ENCODE data around the gene FOXP4. TPM values are rescaled to one million over a fixed set of nuclear protein-coding genes. Genes with fewer than 3 reads are reported as not detected.

The FOXP4 gene
- polyA plus RNA-seq, 1 experiment, result 1.9 TPM

DNA sequence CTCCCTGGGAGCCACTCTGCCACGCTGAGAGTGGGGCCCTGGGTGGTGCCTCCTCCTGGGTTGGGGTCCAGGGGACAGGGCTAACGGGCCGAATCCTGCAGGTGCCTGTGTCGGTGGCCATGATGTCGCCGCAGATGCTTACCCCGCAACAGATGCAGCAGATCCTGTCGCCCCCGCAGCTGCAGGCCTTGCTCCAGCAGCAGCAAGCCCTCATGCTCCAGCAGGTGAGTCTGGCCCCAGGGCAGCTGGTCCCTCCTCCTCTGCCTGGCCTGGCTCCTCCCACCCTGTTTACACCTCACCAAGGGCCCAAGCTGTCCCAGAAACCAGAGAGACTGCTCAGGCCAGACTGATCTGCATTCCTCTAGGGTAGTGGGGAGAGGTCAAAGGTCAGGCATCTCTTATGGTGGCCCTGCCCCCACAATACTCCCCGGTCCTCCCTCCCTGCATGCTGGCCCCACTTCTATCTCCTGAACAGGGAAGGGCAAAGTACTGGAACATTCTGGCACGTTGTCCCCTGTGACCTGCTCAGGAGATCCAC lies 38.6 kb downstream of the FOXP4 start:
- CTCF ChIA-PET, result interaction anchor here (1.0 to 1.4 kb wide), 3 partner anchors 18 to 217 kb away, joined by 3 to 6 read pairs (median 3); no protein-coding TSS in a partner anchor
- POLR2A ChIA-PET, result no interaction called here
- Histone ChIP-seq H3K9me3 (ENCODE audit: control insufficient read depth, insufficient read depth, low read length) (no peaks in the 10 kb centered on the region), H3K27ac (ENCODE audit: low read depth, low read length) (no peak overlapping the region), H3K27me3 (ENCODE audit: control insufficient read depth, insufficient read depth, low read length) (no peaks in the 10 kb centered on the region), H3K4me3 (ENCODE audit: low read depth, low read length) (no peak overlapping the region)
- TF ChIP-seq, protein P1, sequence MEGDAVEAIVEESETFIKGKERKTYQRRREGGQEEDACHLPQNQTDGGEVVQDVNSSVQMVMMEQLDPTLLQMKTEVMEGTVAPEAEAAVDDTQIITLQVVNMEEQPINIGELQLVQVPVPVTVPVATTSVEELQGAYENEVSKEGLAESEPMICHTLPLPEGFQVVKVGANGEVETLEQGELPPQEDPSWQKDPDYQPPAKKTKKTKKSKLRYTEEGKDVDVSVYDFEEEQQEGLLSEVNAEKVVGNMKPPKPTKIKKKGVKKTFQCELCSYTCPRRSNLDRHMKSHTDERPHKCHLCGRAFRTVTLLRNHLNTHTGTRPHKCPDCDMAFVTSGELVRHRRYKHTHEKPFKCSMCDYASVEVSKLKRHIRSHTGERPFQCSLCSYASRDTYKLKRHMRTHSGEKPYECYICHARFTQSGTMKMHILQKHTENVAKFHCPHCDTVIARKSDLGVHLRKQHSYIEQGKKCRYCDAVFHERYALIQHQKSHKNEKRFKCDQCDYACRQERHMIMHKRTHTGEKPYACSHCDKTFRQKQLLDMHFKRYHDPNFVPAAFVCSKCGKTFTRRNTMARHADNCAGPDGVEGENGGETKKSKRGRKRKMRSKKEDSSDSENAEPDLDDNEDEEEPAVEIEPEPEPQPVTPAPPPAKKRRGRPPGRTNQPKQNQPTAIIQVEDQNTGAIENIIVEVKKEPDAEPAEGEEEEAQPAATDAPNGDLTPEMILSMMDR (IDR thresholded peaks at IDR 0.05; ENCODE audit: low read depth, low read length), result no peak
- DNase-seq (ENCODE audit: low read depth, low spot score), result no peak

DNA sequence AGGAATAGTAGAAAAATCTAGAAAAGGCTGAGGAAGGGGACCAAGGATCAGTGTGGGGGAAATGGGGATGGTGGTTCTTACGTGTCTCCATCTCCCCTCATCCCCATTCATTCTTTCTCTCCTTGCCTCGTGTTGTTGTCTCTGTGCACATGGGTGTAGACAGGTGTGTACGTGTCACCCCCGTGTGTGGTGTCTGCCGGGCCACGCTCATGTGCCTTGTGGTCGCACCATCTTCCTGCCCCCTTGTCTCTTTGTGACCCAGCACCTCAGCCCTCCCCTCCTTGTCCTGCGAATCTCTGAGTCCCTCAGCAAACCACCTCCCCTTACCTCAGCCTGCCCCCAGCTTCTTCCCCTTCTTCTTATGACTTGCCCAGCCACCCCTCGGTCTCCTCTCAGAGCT lies 39.4 kb downstream of the FOXP4 start:
- POLR2A ChIA-PET, result no interaction called here
- no peak for DNase-seq (ENCODE audit: low read depth, low spot score)
- TF ChIP-seq, protein P1 (IDR thresholded peaks at IDR 0.05; ENCODE audit: low read depth, low read length), result no peak

DNA sequence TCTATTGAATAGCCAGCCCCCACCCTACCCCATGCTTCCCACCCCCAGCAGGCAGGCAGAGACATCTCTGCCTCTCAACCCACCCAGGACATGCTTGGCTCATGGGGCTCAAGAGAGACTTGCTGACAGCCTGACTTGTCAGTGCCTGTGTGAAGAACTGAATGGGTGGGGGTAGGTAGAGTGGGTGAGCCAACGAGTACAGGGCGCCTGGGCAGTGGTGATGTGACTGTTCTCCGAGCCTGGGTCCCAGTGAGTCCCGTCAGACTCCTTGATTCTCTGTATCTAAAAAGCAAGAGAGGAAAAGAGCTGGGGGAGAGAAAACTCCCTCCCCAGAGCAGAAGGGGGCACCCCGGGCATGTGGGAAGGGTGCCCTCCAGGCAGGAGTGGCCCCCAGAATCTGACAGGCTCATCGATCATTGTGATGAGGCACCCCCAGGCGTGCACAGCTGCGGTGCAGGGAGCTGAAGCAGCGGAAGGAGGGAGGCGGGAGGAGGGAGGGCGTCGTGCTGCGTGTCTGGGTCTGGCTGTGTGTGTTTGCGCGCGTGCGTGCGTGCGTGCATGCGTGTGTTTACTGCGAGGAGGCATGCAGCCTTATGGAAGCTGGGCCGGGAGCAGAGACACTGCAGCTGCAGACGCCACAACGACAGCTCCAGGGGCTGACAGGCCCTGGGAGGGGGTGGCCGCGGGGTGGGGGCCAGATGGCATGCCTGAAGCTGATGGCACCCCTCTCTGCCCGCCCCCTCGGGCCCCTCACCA lies 40.2 kb downstream of the FOXP4 start:
- POLR2A ChIA-PET, result no interaction called here
- DNase-seq (ENCODE audit: low read depth, low spot score), result no peak

More for the DNA sequence above, 39.4 kb downstream of the FOXP4 start:
- Histone ChIP-seq H3K27me3 (ENCODE audit: control insufficient read depth, insufficient read depth, low read length) (no peaks in the 10 kb centered on the region), H3K4me3 (ENCODE audit: low read depth, low read length) (no peak overlapping the region), H3K9me3 (ENCODE audit: control insufficient read depth, insufficient read depth, low read length) (no peaks in the 10 kb centered on the region), H3K27ac (ENCODE audit: low read depth, low read length) (no peak overlapping the region)
- CTCF ChIA-PET, result interaction anchor here (0.7 to 1.4 kb wide), 4 partner anchors 17 to 218 kb away, joined by 3 to 6 read pairs (median 3); no protein-coding TSS in a partner anchor

DNA sequence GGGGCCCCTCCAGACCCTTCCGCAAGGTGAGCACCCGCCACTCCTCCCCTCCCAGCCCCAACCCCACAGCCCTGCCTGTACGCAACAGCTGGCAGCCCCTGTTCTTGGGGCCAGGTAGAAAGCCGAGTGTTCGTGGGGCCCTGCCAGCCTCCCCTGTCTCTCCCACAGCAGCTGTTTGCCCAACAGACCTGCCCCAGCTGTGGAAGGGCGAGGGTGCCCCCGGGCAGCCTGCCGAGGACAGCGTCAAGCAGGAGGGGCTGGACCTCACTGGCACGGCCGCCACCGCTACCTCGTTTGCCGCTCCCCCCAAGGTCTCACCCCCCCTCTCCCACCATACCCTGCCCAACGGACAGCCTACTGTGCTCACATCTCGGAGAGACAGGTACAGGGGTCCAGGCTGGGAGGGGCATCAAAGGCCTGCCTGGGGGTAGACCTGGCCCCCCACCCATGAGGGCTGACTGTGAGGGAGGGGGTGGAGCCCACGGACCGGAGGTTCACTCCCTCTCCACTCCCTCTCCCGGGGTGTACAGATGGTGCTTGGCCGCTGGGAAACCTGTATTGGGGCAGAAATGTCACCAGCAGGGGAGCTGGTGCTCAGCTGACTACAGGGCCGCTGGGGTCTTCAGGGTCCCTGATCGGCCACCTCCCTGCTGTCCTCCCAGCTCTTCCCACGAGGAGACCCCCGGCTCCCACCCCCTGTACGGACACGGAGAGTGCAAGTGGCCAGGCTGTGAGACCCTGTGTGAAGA lies 41.1 kb downstream of the FOXP4 start:
- POLR2A ChIA-PET, result no interaction called here
- DNase-seq (ENCODE audit: low read depth, low spot score), result no peak
- TF ChIP-seq, protein P1 (IDR thresholded peaks at IDR 0.05; ENCODE audit: low read depth, low read length), result no peak
- no peaks in the 10 kb centered on the region for H3K27me3 ChIP-seq (ENCODE audit: control insufficient read depth, insufficient read depth, low read length)
- H3K9me3 ChIP-seq (ENCODE audit: control insufficient read depth, insufficient read depth, low read length), result no peaks in the 10 kb centered on the region
- no peak overlapping the region for H3K27ac ChIP-seq (ENCODE audit: low read depth, low read length)
- CTCF ChIA-PET, result interaction anchor here (1.2 to 4.1 kb wide), 4 partner anchors 15 to 219 kb away, joined by 4 to 17 read pairs (median 6); no protein-coding TSS in a partner anchor
- H3K4me3 ChIP-seq (ENCODE audit: low read depth, low read length), result no peak overlapping the region

More for the DNA sequence above, 40.2 kb downstream of the FOXP4 start:
- TF ChIP-seq, protein P1 (IDR thresholded peaks at IDR 0.05; ENCODE audit: low read depth, low read length), result no peak
- Histone ChIP-seq H3K27ac (ENCODE audit: low read depth, low read length) (no peak overlapping the region), H3K9me3 (ENCODE audit: control insufficient read depth, insufficient read depth, low read length) (no peaks in the 10 kb centered on the region), H3K27me3 (ENCODE audit: control insufficient read depth, insufficient read depth, low read length) (no peaks in the 10 kb centered on the region), H3K4me3 (ENCODE audit: low read depth, low read length) (no peak overlapping the region)
- CTCF ChIA-PET, result interaction anchor here (1.2 to 4.1 kb wide), 3 partner anchors 97 to 218 kb away, joined by 5 to 17 read pairs (median 7); no protein-coding TSS in a partner anchor
